ENCODE data around the gene SMARCB1. TPM values are rescaled to one million over a fixed set of nuclear protein-coding genes. Genes with fewer than 3 reads are reported as not detected.
"Not testable (repeated sequence)": the region's sequence is repeated elsewhere in the genome, so short reads cannot be mapped to it uniquely, and the experiment has no call there.

Gene SMARCB1
- total RNA-seq, 1 donor from 2014 or later: 52.0 TPM

GRCh38 chr22:23856721-23857605 lies 70.2 kb downstream of the SMARCB1 start:
- peak overlapping the region; percentile 89 for H3K4me3 ChIP-seq
- intact Hi-C loops (cut with micrococcal nuclease): no loop called here
- DNase-seq: no peak
- H3K27me3 ChIP-seq (ENCODE audit: low read depth): no peaks in the 10 kb centered on the region
- H3K27ac ChIP-seq (replicated peaks): peak overlapping the region; percentile 97
- no peaks in the 10 kb centered on the region for H3K9me3 ChIP-seq (replicated peaks)
- peaks cover 31% of the 10 kb centered on the region for H3K4me1 ChIP-seq
- TF ChIP-seq CTCF (IDR thresholded peaks at IDR 0.05; ENCODE audit: borderline replicate concordance): peak; percentile 30
- H3K36me3 ChIP-seq: no peaks in the 10 kb centered on the region

GRCh38 chr22:23857606-23858483 lies 71.1 kb downstream of the SMARCB1 start, which contains the start of gene SLC2A11:
Gene SLC2A11, plus strand, starts transcription at chr22:23857875. Its CDS starts 125 bp downstream, at chr22:23858000.
- peak within 1 kb of the TSS; percentile 97 for H3K27ac ChIP-seq (replicated peaks)
- peak; percentile 52 for TF ChIP-seq CTCF (IDR thresholded peaks at IDR 0.05; ENCODE audit: borderline replicate concordance)
- peak within 1 kb of the TSS; percentile 89 for H3K4me3 ChIP-seq
- DNase-seq: peak; percentile 97
- peaks cover 3% of the 10 kb centered on the region for H3K36me3 ChIP-seq
- no peaks in the 10 kb centered on the region for H3K27me3 ChIP-seq (ENCODE audit: low read depth)
- H3K9me3 ChIP-seq (replicated peaks): no peaks in the 10 kb centered on the region
- intact Hi-C loops (cut with micrococcal nuclease): no loop called here
- peaks cover 31% of the 10 kb centered on the region for H3K4me1 ChIP-seq

GRCh38 chr22:23858484-23858815 lies 71.7 kb downstream of the SMARCB1 start:
- Histone ChIP-seq H3K9me3 (replicated peaks) (no peaks in the 10 kb centered on the region), H3K27ac (replicated peaks) (peak overlapping the region; percentile 97), H3K4me3 (peak overlapping the region; percentile 89), H3K27me3 (ENCODE audit: low read depth) (no peaks in the 10 kb centered on the region), H3K4me1 (peaks cover 31% of the 10 kb centered on the region), H3K36me3 (peaks cover 7% of the 10 kb centered on the region)
- DNase-seq: no peak
- TF ChIP-seq CTCF (IDR thresholded peaks at IDR 0.05; ENCODE audit: borderline replicate concordance): no peak
- intact Hi-C loops (cut with micrococcal nuclease): no loop called here

GRCh38 chr22:23859201-23859600 lies 72.4 kb downstream of the SMARCB1 start:
- intact Hi-C loops (cut with micrococcal nuclease): no loop called here
- H3K27me3 ChIP-seq (ENCODE audit: low read depth): no peaks in the 10 kb centered on the region
- H3K36me3 ChIP-seq: peaks cover 7% of the 10 kb centered on the region
- no peak for TF ChIP-seq CTCF (IDR thresholded peaks at IDR 0.05; ENCODE audit: borderline replicate concordance)
- no peak overlapping the region for H3K27ac ChIP-seq (replicated peaks)
- DNase-seq: no peak
- H3K9me3 ChIP-seq (replicated peaks): no peaks in the 10 kb centered on the region
- H3K4me3 ChIP-seq: peak overlapping the region; percentile 89
- H3K4me1 ChIP-seq: peaks cover 37% of the 10 kb centered on the region

- H3K36me3 ChIP-seq; intact Hi-C loops (cut with micrococcal nuclease); H3K4me3 ChIP-seq; H3K9me3 ChIP-seq (replicated peaks); DNase-seq; H3K27ac ChIP-seq (replicated peaks); H3K27me3 ChIP-seq (ENCODE audit: low read depth): not testable (repeated sequence)
- peaks cover 47% of the 10 kb centered on the region for H3K4me1 ChIP-seq
These were observed 73.4 kb downstream of the SMARCB1 start for GRCh38 chr22:23860187-23860586.

Measured in left ventricle myocardium inferior (tissue), 1 donor.